C4-2B (cell line): ENCODE data around the gene SCFD1.

Experiments
- CTCF ChIP-seq: fragments of 450-650 bp; conservative IDR thresholded peaks from 2 replicates; pipeline ENCODE4 v1.5.1; 2017; ENCODE audit warnings: mild to moderate bottlenecking
- ZFX ChIP-seq: fragments of 450-650 bp; IDR thresholded peaks from 2 replicates; pipeline ENCODE4 v1.6.1; 2017

DNA sequence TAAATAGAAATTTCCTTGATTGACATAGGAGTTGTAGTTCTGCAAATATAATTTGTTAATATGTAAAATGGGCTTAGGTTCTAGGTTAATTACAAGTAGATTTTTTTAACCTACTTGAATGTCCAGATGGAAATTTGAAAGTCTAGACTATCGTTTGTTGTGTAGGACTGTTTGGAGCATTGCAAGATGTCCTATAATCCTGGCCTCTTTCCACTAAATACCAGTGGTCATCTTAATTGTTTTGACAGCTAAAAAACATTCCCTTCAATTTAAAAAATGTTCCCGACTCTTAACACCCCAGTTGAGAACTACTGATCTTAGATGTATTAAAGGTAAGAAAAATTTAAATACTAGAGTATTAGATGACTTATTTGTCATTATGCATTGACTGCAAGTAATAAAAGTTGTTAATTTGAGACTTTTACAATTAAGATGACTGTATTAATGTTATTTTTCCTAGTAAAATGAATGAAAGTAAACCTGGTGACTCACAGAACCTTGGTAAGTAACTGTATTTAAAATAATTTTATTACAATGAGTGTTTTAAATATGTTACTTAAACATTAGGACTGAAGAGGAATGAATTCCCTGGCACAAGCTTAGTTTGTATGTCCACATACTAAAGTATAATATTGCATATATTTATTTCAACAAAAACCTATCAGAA, 41.4 kb upstream of the SCFD1 start:
- TF ChIP-seq CTCF (no peak), ZFX (no peak)
